HG02885 (cell line): ENCODE results near the gene LAMB1.
"Not testable (repeated sequence)": the region's sequence is repeated elsewhere in the genome, so short reads cannot be mapped to it uniquely, and the experiment has no call there.

Source experiments
- ATAC-seq: cut with Tn5 transposase; IDR thresholded peaks from one replicate; pipeline ENCODE4 v1.9.1; 2021; ENCODE audit warnings: mild to moderate bottlenecking; ENCODE audit not compliant: unreplicated experiment, poor library complexity

The LAMB1 gene

DNA sequence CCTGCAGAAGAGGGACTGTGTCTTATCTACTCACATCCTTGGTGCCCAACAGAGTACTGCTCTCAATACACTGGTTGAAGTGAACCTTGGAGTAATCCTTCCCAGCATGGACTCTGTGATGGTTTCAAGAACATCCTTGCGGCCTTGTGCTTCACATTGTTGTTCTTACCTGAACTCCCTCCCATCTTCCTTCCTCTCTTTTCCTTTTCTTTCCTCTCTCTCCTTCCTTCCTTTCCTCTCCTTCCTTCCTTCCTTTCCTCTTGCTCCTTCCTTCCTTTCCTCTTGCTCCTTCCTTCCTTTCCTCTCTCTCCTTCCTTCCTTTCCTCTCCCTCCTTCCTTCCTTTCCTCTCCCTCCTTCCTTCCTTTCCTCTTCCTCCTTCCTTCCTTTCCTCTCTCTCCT is 26.3 kb downstream of the LAMB1 start:
- ATAC-seq = no peak

DNA sequence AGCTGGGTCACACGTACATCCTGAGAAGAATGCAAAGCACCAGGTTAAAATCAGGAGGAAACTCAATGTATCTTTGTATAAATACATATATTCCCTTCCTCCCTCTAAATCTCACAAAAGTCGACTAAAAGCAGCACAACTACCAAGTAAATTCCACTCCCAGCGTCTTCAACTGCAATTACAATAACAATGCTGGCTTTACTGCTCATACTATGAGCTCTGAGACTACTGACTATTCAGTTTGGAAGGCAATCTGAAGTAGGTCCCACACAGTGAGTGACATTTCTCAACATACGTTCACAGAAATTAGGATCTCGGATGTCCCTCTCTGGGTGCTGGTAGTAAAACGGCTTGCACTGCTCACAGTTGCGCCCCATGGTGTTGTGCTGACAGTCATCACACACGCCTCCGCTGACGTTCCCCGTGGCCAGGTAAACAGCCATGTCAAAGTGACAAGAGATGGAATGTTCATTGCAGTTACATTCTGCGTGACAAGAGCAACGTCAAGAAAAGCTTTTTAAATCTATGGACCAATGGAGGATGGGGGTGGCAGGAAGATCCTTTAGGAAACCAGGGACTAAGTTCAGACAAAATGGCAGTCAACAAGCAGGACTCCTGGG is 27.5 kb downstream of the LAMB1 start:
- no peak for ATAC-seq

DNA sequence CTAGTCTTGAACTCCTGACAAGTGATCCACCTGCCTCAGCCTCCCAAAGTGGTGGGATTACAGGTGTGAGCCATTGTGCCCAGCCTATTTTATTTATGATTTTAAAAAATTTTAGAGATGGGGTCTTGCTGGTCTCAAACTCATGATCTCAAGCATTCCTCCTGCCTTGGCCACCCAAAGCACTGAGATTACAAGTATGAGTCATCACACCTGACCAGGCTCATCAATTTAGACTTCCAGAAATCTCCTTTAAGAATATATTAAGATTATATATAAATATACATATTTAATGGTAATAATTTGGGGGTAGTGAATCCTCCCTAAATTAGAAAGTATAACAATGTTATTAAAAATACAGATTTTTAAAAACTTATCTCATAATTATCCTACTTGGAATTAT is 29.1 kb downstream of the LAMB1 start:
- ATAC-seq = no peak

DNA sequence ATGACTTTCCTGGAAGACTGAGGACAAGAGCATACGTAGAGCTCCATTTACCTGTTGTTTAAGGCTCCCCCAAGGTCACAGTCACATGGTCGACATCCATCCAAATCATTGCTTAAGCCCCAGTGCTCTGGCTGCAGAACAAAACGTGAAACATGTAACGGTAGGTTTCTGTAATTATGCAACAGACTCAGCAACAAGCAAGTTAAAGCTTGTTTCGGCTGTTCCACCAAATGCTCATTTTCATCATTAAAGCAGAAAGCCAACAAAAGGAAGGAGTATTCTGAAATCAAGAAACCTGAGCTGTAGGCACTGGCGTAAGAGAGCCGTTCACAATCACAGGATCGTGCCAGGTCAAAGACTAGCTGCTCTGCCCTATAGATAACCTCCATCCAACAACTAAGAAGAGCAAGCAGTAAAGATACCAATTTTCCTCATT is 30.0 kb downstream of the LAMB1 start:
- ATAC-seq = no peak

DNA sequence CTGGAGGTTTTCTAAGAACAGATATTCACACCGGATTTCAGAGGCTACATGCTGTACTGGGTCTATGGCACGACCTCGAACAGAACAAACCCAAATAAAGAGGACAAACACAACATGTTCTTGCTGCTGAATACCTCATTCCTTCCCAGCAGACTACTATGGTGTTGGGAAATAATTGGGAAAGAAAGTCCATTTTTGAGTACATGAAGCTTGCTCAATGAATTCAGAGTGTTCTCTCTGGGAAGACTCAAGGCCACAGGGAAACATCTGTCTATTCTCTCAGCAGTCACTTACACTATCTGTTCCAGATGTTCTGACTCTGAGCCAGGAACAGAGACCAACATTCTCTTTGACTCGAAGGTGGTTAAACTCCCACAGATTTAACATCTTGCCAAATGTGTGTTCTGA is 30.9 kb downstream of the LAMB1 start:
- ATAC-seq = no peak

DNA sequence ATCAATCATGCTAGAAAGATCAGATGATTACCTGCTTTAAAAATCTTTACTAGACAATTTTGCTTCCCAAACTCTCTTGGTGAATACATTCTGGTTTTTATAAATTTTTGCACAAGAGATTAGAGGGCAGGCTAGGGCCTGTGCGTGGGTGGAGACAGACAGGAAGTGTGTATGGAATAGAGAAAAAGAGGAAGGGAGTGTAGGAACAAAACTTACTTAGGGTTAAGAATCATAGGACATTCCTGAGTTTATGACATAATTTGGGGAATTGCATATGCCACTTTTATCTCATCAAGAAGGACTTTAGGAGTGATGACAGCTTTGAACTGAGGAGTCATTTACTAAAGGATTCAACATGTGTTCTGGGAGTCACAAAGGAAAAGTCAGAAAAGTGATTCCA is 31.3 kb downstream of the LAMB1 start:
- no peak for ATAC-seq

DNA sequence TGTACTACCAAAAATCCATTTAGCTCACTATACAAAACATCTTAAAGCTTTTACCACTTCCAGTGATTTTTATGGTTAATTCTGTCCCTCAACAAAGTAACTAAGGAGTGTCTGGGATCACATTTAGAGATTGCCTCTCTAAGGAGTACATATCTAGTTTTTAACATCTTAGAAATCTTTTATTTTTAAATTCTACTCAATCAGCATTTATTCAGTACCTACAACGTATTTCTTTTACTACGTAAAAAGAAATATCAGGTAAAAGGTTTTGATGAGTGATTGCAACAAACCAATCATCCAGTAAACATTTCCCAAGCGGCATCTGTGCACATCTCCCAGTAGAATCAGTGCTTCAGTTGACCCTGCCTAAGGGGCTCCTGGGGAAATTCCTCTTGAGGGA is 31.9 kb downstream of the LAMB1 start:
- ATAC-seq = no peak

DNA sequence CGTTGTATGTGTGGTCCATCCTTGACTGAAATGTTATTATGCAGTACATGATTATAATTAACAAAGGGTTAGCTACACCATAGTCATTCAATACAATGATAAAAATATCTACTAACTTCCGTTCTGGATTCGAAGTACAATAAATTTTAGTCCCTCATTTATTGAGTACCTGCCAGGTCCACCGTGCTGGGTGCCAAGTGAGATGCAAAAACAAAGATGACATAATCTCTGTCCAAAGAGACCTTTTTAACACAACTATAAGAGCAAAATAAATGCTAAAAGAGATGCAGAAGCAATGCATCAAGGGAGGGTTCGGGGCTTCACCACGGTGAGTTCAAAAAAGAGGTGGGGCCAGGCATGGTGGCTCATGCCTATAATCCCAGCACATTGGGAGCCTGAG is 33.1 kb downstream of the LAMB1 start:
- ATAC-seq = no peak

DNA sequence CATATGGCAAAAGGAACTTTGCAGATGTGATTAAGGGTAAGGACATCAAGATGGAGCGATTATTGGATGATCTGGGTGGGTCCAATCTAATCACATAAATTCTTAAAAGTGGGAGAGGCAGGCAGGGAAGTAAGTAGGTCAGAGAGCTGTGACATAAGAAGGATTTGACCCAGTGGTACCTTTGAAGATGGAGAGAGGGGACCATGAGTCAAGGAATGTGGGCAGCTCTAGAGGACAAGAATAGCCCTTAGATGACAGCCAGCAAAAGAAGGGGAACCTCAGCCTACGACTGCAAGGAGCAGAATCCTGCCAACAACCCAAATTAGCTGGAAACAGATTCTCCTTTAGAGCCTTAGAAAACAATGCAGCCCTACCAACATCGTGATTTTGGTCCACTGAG is 34.5 kb downstream of the LAMB1 start:
- ATAC-seq = no peak

DNA sequence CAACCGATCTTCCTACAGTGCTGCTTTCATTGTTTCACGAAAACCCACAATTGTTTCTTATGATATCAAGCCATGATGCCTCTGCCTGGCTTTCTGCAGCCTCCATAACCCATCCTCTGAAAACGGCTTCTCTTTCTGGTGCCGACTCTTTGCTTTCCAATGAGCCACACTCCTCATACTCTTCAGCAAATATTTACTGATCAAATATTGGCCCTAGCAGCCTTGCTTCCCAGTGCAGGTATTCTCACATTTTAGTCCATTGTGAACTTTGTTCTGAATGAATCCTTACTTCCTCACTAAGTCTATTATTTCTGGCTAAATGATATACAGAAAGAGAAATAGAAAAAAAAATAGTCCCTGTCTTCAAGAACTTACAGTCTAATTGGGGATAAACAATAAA is 35.5 kb downstream of the LAMB1 start:
- ATAC-seq = no peak

DNA sequence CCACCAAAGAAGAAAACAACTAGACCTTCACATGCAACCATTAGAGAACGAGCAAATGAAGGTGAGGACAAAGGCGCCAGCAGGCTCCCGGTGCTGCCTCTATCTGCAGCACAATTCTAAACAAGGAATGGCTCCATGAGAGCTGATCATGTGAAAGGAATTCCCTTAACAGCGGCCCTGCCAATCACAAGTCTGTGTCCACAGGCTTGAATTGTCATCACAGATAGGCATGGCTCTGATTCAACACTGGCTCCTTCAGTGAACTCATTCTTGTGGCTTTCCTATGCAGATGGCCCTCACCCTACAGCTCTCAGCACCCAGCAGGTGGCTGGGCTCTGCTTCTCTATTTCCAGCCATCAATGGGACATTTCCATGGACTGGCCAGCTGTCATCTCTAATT is 36.2 kb downstream of the LAMB1 start:
- no peak for ATAC-seq

DNA sequence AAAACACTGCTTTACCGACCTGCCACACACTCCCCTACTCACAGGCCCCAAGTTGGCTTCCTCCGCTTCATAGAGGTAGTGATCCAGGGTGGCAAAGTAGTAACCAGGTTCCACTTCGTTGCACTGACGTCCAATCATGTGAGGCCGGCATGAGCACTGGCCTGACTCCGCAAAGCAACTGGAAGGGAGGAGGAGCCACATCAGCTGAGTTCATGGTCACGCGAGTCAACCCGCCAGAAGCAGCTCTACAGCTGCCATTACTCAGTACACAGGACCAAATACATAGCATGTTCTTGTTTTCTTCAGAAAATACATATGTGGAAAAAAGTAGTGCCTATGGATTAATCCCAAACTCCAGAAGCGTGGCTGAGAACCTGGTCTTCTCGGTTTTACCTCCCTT is 38.5 kb downstream of the LAMB1 start:
- ATAC-seq = no peak

DNA sequence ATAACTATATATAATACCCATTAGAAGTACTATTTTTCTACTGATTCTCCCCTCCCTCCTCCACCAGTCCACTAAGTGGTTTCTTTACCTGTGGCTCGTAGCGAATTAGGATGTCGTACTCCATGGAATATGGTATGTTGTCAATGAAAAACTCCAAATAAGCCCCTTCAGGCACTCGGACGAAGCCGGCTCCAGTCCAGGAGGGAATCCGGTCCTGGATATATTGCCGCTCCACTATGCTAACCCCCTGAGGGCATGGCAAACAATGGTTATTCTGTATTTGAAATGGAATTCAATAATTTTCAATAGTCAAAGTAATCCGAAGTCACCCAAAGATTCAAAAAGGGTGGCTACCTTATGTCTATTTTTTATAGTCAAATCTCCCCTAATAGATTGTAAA is 40.1 kb downstream of the LAMB1 start:
- no peak for ATAC-seq

DNA sequence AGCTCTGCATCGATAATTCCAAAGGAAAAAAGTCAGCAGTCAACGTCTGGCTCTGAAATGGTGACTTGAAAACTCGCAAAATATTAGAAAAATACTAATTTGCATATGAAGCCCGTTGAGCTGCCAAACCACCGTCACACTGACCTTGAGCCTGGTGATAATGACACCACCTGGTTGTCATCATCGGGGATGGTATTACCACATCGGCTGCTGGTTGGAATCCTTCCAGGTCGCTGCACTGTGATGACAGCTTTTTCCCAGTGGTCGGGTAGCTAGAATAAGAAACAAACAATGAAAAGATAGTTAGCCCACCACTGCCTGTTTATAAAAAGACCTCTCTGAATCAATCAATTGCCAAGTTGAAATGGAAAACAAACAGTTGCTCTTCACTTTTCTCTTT is 41.6 kb downstream of the LAMB1 start:
- ATAC-seq = no peak

DNA sequence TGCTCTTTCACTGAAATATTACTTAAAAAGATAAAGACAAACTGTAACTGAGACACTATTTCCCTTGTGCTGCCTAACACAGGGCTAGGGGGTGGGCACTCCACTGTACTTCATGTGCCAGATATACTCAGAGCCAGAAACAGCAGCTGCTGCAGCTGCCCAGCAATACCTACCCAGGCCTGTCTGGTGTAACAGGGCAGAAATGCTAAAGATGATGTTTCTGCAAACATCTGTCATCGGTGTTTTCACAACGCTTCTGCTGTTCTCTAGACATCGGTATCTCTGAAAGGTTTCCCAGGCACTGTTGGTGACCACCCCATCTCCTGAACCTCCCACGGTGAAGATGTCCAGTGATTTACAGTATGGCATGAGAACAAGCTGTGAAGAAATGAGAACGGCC is 42.7 kb downstream of the LAMB1 start:
- ATAC-seq = no peak

DNA sequence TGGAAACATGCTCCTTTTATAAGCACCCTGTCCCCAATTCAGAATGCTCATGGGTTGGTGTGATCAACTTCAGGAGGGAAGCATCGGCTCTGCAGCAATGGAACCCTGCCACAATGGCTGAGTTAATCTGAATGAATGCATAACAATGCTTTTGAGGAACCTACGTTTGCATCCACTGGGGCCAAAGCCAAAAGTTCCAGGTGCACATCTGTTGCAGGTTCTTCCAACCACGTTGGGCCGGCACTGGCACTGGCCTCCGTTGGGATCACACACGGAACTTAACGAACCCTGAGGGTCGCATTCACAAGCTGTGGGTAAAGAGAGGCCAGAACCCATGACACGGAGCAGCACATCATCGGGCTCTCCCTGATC is 43.4 kb downstream of the LAMB1 start:
- no peak for ATAC-seq

DNA sequence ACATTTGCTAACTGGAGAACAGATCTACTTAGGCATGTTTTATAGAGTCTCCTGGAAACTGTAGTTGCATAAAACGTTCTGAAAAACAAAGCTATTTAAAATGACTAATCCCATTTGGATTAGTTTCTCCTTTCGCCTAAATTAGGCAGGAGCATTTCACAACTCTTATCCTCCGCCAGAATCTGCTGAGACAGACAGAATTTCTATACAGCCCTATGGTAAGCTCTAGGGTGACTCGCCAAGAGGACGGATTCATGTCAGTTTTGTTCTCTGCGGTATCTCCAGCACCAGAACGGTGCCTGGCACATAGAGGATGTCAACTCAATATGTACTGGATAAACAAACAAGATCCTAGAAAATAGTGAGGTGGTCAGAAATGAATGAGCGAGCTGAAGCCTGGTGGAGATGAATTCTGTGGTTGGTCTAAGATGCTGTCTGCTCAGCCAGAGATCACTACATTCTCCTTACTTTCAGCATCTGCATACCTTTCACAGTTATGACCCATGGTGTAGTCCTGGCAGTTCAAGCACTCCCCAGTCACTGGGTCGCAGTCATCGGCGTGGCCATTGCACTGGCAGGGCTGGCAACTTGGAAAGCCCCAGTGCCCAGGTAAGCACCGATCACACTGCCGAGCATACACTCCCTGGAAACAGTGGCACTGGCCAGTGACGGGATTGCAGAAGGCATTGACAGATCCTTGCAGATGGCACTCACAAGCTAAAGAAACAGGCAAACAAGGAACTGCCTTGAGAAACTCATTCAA is 44.0 kb downstream of the LAMB1 start:
- ATAC-seq = no peak

DNA sequence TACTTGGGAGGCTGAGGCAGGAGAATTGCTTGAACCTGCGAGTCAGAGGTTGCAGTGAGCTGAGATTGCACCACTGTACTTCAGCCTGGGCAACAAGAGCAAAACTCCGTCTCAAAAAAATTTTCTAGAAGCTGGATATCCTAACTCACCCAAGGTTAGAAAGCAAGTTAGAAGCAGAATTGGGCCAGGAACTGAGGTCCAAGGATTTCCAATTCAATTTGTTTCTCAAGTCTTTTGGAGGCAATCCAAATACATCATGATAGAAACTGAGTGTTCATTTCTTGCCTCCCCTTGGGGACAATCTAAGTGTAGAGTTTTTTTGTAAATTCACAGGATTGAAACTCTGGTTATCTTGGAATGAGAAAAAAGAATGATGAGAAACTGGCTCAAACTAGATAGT is 45.5 kb downstream of the LAMB1 start:
- no peak for ATAC-seq

DNA sequence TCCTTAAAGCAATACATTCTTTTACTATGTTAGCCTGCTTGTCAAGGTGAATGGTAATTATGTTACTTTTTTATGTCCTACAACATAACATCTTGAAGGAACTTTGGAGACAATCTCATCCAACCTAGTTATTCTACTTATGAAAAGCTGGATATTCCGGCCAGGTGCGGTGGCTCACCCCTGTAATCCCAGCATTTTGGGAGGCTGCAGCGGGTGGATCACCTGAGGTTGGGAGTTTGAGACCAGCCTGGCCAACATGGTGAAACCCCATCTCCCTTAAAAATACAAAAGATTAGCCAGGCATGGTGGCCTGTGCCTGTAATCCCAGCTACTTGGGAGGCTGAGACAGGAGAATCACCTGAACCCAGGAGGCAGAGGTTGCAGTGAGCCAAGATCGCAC is 46.0 kb downstream of the LAMB1 start:
- not testable (repeated sequence) for ATAC-seq

DNA sequence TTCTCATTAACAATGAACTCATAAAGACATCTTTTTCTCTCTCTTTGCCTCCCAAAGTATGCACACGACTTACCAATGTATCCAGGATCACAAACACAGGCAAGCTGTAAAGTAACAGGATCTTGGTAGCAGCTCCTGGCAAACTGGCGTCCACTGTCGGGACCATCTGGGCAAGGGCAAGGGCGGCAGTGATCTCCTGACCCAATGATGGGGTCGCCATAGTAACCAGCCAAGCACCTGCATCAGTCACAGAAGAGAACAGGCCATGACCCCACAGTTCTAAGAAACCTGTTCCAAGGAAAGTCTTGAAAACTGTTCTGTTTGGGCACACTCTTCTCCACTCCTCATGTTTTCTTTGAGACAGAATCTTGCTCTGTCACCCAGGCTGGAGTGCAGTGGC is 47.6 kb downstream of the LAMB1 start:
- no peak for ATAC-seq

DNA sequence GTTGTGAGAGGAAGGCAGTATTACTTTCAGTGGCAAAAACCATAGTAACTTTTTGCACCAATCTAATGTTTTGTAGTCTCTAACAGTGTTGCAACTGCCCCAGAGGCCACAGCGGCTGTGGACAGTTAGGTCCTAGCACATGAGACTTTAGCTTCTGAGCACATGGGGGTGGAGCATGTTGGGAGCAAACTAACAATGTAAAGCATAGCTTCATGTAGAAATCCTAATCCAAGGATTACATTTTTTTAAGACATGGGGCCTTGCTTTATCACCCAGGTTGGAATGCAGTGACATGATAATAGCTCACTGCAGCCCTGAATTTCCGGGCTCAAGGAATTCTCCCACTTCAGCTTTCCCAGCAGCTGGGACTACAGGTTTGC is 49.0 kb downstream of the LAMB1 start:
- no peak for ATAC-seq

DNA sequence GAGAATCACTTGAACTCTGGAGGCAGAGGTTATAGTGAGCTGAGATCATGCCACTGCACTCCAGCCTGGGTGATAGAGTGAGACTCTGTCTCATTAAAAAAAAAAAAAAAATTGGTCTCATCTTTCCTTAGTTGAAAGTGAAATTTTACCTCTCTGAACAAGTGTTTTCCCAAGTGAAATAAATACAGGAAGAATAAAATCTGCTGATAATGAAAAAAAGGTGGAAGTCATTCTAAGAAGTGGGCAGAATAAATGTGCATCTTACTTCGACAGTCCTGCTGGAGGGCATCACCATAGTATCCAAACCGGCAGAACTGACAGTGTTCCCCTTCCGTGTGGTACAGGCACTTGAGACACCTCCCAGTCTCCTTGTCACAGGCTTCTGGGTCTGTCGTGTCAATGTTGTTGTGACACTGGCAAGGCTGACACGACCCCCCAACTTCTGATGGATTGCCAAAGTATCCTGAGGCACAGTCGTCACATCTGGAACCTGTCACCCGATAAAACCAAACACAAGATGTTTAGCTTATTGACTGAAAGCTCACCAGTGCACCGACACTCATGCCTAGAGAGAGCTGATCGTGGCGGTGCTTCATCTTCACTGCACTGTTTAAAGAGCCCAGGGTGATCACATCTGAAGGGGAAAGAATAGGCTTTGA is 49.6 kb downstream of the LAMB1 start:
- no peak for ATAC-seq
